GM18499 (cell line): ENCODE results near the gene SRCIN1.
"Not testable (repeated sequence)": the region's sequence is repeated elsewhere in the genome, so short reads cannot be mapped to it uniquely, and the experiment has no call there.

Experiments used
- ATAC-seq: cut with Tn5 transposase; IDR thresholded peaks from one replicate; pipeline ENCODE4 v1.9.1; 2021; ENCODE audit warnings: moderate number of reproducible peaks; ENCODE audit not compliant: insufficient read depth, unreplicated experiment

The SRCIN1 gene

GRCh38 chr17:38528141-38528540, 77.6 kb downstream of the SRCIN1 start:
- ATAC-seq, result not testable (repeated sequence)

- ATAC-seq, result not testable (repeated sequence)
These were observed 79.2 kb downstream of the SRCIN1 start for GRCh38 chr17:38526526-38526925.

DNA sequence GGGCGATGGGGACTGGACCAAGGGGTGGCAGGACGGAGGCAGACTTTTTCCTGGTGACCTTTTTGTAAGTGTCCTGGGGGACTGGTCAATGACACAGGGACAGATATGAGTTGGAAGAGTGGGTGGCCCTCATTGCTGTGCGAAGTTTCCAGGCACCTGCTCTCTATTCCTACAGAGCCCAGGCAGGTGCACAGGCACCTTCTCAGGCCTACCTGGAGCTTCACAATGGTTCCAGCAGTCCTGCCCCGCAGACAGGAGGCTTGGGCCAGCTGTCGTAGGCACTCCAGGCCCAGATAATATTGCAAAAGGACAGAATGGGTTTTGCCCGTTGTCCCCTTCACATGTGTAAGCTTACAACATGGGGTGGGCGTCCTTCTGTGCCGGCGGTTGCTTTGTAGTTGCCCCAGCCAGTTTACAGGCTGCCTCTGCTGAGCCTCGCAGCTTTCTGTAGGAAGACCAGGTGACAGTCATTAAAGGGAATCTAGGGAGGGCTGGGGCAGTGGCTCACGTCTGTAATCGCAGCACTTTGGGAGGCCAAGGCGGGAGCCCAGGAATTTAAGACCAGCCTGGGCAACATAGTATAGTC, 93.2 kb downstream of the SRCIN1 start:
- ATAC-seq, result no peak

DNA sequence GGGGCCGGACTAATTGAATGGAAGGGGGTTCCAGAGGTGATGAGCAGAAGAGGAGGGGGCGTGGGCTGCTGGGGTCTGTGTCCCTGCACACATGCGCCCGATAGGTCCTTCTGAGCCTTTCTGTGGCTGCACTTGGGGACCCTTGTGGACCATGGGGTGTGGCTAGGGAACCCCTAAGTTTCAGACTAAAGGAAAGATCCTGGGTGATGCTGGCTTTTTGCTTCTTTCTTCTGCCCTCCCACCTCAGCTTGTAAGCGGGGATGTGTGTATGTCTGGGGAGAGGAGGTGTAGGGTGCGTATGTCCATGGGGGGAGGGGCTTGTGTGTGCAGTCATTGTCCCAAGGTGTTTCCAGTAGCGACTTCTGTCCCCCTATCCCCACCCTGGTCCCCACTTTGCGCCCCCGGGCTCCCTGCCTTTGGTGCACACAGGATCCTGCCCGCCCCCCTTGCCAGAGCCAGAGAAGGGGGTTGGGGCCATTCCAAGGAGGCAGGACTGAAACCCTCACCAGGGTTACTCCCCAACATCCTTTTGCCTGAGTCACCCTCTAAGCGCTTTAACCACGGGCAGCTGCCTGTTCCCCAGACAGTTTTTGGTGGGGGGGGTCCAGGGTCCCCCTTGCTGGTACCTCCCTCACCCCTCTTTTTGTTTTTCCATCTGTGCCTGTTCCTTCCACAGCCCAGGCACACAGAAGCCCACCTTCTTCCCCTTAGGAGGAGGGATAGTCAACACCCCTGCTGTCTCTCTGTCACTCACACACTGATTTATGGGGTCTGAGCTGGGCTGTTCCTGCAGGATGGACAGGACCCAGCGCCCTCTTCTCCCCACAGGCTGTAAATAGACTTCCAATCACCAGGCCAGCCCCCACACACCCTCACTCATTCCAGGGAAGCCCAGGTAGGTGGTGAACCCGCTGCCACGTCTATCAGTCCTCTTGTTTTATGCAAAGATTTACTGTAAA, 94.3 kb downstream of the SRCIN1 start:
- no peak for ATAC-seq

GRCh38 chr17:38510421-38511149, 95.2 kb downstream of the SRCIN1 start:
- ATAC-seq, result no peak

- no peak for ATAC-seq
These were observed 95.9 kb downstream of the SRCIN1 start for GRCh38 chr17:38509772-38510420.

- ATAC-seq, result no peak
These were observed 96.6 kb downstream of the SRCIN1 start for GRCh38 chr17:38508954-38509771.

GRCh38 chr17:38508570-38508950, 97.2 kb downstream of the SRCIN1 start:
- ATAC-seq, result no peak

GRCh38 chr17:38507921-38508569, 97.7 kb downstream of the SRCIN1 start:
- ATAC-seq, result no peak

DNA sequence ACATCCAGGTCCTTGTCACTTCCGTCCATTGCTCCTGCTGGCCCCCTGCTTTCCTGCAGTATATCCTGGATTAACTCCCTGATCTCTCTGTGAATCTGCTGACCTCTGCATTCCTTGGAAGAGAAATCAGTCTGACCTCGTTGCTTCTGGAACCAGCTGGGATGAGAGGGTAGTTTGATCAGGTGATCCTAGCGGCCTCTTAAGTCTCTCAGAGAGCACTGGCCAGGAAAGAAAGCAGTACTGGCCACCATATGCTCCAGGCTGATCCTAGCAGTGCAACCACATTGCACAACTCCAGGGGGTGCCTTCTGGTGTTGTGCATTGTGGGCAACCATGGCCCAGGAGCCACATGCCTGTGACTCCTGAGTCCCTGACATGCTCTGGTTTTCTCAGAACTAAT, 98.3 kb downstream of the SRCIN1 start:
- no peak for ATAC-seq

GRCh38 chr17:38504216-38504615, 101.5 kb downstream of the SRCIN1 start:
- no peak for ATAC-seq

DNA sequence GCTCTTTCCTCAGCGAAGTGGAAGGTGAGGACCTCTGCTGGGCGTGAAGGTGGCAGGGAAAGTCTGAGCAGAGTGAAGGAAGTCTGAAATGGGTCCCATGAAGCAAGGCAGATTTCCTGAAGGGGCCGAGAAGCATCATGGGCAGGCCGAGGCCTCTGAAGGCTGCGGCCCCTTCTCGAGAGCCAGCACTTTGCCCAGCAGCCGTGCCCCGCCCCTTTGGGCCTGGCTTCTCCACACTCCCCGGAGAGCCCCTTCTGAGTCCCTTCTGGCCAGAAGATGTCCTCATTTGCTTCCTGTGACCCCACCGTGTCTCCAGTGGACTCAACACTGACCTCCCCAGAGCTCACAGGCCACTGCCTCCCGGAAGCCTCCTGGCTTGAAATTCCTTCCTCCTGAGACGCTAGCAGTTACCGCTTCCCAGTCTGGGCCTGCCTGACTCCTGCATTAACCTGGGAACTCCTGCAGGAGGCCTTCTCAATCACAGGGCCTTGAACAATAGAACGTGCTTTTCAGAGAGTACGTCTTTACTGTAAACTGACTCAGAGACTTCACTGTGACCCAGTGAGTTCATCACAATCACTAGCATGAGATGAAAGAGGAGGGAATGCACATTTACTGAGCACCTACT, 102.4 kb downstream of the SRCIN1 start:
- ATAC-seq, result not testable (repeated sequence)

DNA sequence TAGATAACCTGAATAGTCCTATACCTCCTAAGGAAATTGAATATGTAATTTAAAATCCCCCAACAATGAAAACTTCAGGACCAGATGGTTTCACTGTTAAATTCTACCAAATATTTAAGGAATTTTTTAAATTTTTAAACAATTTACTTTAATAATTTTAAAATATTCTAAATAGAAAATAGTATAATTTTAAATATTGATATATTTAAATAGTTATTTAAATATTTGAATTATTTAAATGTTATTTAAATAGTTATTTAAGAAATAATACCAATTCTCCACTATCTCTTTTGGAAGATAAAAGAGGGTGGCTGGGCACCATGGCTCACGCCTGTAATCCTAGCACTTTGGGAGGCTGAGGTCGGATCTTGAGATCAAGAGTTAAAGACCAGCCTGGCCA, 104.0 kb downstream of the SRCIN1 start:
- not testable (repeated sequence) for ATAC-seq

DNA sequence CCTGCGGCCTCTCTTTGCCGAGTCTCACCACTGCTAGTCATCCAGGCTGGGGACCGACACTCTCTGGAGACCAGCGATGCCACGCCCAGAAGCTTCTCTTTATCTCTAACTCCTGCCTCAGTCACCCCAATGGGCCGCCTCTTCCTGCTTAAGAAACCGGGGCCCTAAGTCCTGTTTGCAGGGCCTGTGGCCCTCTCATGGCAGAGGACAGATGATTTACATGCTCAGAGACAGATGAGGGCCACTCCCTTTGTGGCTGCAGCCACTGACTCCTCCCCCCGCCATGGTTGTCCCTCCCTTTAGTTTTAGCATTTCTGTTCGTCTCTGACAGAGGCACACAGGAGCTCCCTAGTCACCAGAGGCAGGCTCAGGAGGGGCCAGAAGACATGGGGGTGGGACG, 106.5 kb downstream of the SRCIN1 start:
- ATAC-seq, result not testable (repeated sequence)

DNA sequence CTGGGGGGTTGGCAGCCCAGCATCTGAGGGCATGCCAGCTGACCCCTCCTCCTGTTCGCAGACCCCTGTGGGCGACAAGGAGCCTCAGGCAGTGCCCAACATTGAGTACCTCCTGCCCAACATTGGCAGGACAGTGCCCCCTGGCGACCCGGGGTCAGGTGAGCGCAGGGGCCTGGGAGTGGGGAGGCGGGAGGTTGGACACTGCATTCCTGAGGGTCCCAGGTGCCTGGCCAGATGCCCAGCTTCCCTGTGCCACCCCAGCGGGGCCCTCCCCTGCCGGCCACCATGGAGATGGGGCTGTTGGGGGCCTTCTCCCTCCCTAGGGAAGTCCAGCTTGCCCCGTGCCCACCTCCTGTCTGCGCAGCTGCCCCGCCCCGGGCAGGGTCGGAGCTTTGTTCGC, 107.4 kb downstream of the SRCIN1 start:
- no peak for ATAC-seq

DNA sequence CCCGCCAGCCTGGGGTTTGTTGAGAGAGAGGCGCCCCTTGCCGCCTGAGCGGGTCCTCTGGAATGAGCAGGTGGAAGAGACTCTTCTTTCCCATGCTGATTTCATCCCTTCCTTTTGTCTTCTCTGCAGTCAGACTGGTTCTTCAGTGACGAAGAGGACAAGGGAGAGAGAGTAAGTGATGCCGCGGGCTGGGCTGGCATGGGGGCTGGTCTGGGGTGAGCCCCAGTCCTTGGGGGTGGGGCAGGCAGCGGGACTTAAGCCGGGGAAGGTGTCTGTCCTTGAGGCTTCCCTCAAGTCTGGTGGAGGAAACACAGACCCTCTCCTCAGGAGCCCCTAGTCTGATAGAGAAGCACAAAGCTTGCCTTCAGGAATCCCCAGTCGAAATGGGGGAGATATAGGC, 108.1 kb downstream of the SRCIN1 start:
- not testable (repeated sequence) for ATAC-seq

DNA sequence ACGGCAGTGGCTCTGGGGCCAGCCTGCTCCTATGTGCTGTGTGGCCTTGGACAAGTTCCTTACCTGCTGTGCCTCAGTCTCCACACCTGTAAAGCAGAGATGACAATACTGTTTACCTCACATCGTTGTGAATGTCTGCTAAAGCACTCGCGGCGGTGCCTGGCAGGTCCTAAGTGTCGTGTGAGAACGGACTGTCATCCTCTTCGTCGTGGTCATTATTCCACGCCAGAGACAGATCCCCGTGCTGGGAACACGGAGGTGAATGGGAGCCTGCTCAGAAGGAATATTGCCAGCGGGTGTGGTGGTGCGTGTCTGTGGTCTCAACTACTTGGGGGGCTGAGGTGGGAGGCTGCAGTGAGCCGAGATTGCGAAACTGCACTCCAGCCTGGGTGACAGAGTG, 111.6 kb downstream of the SRCIN1 start:
- ATAC-seq, result not testable (repeated sequence)
